BLaER1 treated with 17β-estradiol and CSF1 and Interleukin-3, amounts not matched to agents 10 nM and 100 nM (cell line): ENCODE data around the gene NFATC3.

Source experiments
- H3K27ac ChIP-seq, 11 experiments: shearing (Covaris generic); formaldehyde crosslinking; 2 replicates each; pipeline ENCODE4 v1.8.1; 2022
- H3K27me3 ChIP-seq, 11 experiments: shearing (Covaris generic); formaldehyde crosslinking; 2 replicates each; pipeline ENCODE4 v1.8.1; 2022
- H3K36me3 ChIP-seq, 11 experiments: shearing (Covaris generic); formaldehyde crosslinking; 2 replicates each; pipeline ENCODE4 v1.8.1; 2022
- H3K4me1 ChIP-seq, 10 experiments: shearing (Covaris generic); formaldehyde crosslinking; 2 replicates each; pipeline ENCODE4 v1.8.1; 2022
- H3K4me2 ChIP-seq, 11 experiments: shearing (Covaris generic); formaldehyde crosslinking; 2 replicates each; pipeline ENCODE4 v1.8.1; 2022
- H3K4me3 ChIP-seq, 10 experiments: shearing (Covaris generic); formaldehyde crosslinking; 2 replicates each; pipeline ENCODE4 v1.8.1; 2022
- H3K9ac ChIP-seq, 11 experiments: shearing (Covaris generic); formaldehyde crosslinking; 2 replicates each; pipeline ENCODE4 v1.8.1; 2022
- H3K9me3 ChIP-seq, 11 experiments: shearing (Covaris generic); formaldehyde crosslinking; replicated peaks in 1 of 11; 2 replicates each; pipeline ENCODE4 v1.8.1; 2022
- H4K20me1 ChIP-seq, 11 experiments: shearing (Covaris generic); formaldehyde crosslinking; 2 replicates each; pipeline ENCODE4 v1.8.1; 2022
- Cebpa-rat ChIP-seq, 11 experiments: shearing (Covaris generic); IDR thresholded peaks; 2 replicates each; pipeline ENCODE4 v1.8.1; 2022

Gene NFATC3

DNA sequence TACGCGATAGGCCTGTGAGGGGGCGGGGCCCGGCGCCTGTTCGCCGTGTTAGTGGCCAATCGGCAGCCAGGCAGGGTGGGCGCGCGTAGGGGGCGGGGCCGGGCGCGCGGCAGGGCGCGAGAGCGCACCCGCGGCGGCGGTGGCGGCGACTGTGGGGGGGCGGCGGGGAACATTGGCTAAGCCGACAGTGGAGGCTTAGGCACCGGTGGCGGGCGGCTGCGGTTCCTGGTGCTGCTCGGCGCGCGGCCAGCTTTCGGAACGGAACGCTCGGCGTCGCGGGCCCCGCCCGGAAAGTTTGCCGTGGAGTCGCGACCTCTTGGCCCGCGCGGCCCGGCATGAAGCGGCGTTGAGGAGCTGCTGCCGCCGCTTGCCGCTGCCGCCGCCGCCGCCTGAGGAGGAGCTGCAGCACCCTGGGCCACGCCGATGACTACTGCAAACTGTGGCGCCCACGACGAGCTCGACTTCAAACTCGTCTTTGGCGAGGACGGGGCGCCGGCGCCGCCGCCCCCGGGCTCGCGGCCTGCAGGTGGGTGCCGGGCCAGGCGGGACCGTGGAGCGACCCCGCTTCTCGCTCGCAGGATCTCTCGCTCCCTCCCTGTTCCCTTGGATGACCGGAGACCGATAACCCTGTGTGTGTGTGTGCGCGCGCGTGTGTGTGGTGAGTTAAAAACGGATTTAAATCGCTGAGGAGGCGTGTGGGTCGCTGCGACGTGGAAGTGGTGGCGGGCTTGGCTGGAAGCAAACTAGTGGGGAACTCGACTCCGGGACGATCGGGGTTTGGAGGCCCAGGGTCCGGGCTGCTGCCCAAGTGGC is at the start of gene NFATC3:
Gene NFATC3 (plus strand): TSS at position 112 of the 813 bp plus-strand sequence. CDS start 312 bp downstream, at position 424.
- Histone ChIP-seq H3K27ac (peak within 1 kb of the TSS; percentile 87 to 99 (median 97)), H3K4me1 (peaks cover 64 to 83% (median 71%) of the 10 kb centered on the region in 10 experiments), H4K20me1 (peaks cover 13 to 46% (median 38%) of the 10 kb centered on the region in 11 experiments; a peak in 20 of 22 replicates), H3K9me3 (no peaks in the 10 kb centered on the region), H3K4me3 (peak within 1 kb of the TSS; percentile 79 to 94 (median 88)), H3K9ac (peak within 1 kb of the TSS; percentile 89 to 98 (median 94)), H3K27me3 (no peaks in the 10 kb centered on the region), H3K36me3 (no peaks in the 10 kb centered on the region), H3K4me2 (peak within 1 kb of the TSS; percentile 89 to 98 (median 95))
- no peak for TF ChIP-seq Cebpa-rat (IDR thresholded peaks at IDR 0.05)

DNA sequence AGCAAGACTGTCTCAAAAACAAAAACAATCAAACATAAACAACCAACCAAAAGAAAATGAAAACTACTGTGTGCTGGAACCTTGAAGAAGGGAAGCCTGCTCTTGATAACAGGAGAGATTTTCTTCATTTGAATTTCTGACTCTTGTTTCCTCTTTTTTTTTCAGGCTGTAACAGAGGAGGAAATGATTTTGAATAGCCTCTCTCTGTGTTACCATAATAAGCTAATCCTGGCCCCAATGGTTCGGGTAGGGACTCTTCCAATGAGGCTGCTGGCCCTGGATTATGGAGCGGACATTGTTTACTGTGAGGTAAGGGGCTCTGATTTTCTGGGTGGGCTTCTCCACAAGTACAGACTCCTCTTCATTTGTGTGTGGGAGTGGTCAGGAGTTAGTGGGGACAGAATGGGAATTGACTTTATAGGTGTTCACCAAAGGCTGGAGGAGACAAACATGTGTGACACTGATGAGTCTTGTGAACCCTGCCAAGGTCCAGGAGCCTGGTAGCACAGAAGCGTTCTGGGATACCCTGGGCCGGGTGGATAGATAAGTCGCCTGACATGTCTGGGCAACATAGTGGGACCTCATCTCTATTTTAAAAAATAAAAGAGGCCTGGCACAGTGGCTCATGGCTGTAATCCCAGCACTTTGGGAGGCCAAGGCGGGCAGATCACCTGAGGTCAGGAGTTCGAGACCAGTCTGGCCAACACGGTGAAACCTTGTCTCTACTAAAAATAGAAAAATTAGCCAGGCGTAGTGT is 47.2 kb upstream of the NFATC3 start:
- Histone ChIP-seq H3K4me2 (peak overlapping the region in 5 of 11 experiments; percentile 38 to 81 (median 68); a peak in 9 of 22 replicates), H3K27ac (peak overlapping the region in 5 of 11 experiments; percentile 19 to 68 (median 59); a peak in 10 of 22 replicates), H3K4me3 (peak overlapping the region in 1 of 10 experiments; percentile 12; a peak in 1 of 20 replicates), H3K27me3 (no peaks in the 10 kb centered on the region), H4K20me1 (no peaks in the 10 kb centered on the region; a peak in 2 of 22 replicates), H3K36me3 (peaks cover 6 to 65% (median 44%) of the 10 kb centered on the region in 11 experiments; a peak in 21 of 22 replicates), H3K9me3 (no peaks in the 10 kb centered on the region), H3K4me1 (peaks cover 0 to 37% (median 9%) of the 10 kb centered on the region in 10 experiments; a peak in 12 of 20 replicates), H3K9ac (peak overlapping the region in 4 of 11 experiments; percentile 3 to 47 (median 24); a peak in 4 of 22 replicates)
- no peak for TF ChIP-seq Cebpa-rat (IDR thresholded peaks at IDR 0.05)

DNA sequence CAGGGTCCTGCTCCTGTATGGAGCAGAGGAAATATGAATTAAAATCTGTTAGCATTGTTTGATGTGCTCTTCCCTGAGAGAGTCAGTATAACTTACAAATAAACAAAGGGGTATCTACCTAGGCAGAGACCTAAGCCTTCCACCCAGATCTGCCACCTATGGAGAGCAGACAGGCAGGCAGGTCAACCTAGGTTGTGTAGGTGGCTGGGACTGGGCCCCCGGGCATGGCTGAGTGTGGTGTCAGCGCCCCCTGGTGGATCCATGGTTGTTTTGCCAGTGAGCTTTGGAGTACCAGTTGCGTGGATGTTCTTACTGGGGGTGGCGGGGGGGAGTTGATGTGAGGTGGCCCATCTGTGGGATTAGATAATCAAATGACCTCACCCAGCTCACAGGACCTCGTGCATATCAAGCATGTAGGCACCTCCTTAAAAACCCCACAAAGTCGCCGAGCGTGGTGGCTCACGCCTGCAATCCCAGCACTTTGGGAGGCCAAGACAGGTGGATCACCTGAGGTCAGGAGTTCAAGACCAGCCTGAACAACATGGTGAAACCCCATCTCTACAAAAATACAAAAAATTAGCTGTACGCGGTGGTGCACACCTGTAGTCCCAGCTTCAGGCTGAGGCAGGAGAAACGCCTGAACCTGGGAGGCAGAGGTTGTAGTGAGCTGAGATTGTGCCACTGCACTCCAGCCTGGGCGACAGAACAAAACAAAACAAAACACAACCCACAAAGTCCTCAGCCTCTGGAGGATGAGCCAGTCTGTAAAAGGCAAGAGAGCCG is 44.5 kb upstream of the NFATC3 start:
- TF ChIP-seq Cebpa-rat (IDR thresholded peaks at IDR 0.05), result no peak
- H3K27ac ChIP-seq, result no peak overlapping the region

DNA sequence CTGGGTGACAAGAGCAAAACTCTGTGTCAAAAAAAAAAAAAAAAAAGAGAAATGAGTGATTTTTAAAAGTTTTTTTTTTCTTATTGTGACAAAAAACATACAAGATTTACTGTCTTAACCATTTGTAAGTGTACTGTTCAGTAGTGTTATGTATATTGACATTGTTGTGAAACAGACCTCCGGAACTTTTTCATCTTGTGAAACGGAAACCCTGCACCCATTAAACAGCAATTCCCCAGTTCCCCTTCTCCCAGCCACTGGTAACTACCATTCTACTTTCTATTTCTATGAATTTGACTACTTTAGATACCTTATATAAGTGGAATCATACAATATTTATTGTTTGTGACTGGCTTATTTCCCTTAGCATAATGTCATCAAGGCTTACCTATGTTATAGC is 43.4 kb upstream of the NFATC3 start:
- H3K27ac ChIP-seq, result no peak overlapping the region
- no peaks in the 10 kb centered on the region for H3K27me3 ChIP-seq
- peaks cover 0 to 5% (median 0%) of the 10 kb centered on the region in 11 experiments; a peak in 2 of 22 replicates for H4K20me1 ChIP-seq
- H3K4me3 ChIP-seq, result no peak overlapping the region
- peaks cover 22 to 92% (median 65%) of the 10 kb centered on the region in 11 experiments; a peak in 21 of 22 replicates for H3K36me3 ChIP-seq
- H3K4me2 ChIP-seq, result no peak overlapping the region
- peaks cover 0 to 36% (median 9%) of the 10 kb centered on the region in 10 experiments; a peak in 12 of 20 replicates for H3K4me1 ChIP-seq
- TF ChIP-seq Cebpa-rat (IDR thresholded peaks at IDR 0.05), result no peak
- H3K9ac ChIP-seq, result no peak overlapping the region
- no peaks in the 10 kb centered on the region for H3K9me3 ChIP-seq

More for the DNA sequence above, 44.5 kb upstream of the NFATC3 start:
- Histone ChIP-seq H3K27me3 (no peaks in the 10 kb centered on the region), H3K4me3 (no peak overlapping the region), H3K9me3 (no peaks in the 10 kb centered on the region), H3K9ac (peak overlapping the region in 2 of 11 experiments; percentile 33 to 37; a peak in 1 of 22 replicates), H3K4me2 (peak overlapping the region in 2 of 11 experiments; percentile 25 to 32; a peak in 1 of 22 replicates), H3K4me1 (peaks cover 0 to 37% (median 9%) of the 10 kb centered on the region in 10 experiments; a peak in 12 of 20 replicates), H3K36me3 (peaks cover 16 to 91% (median 60%) of the 10 kb centered on the region in 11 experiments; a peak in 21 of 22 replicates), H4K20me1 (peaks cover 0 to 5% (median 0%) of the 10 kb centered on the region in 11 experiments; a peak in 2 of 22 replicates)

DNA sequence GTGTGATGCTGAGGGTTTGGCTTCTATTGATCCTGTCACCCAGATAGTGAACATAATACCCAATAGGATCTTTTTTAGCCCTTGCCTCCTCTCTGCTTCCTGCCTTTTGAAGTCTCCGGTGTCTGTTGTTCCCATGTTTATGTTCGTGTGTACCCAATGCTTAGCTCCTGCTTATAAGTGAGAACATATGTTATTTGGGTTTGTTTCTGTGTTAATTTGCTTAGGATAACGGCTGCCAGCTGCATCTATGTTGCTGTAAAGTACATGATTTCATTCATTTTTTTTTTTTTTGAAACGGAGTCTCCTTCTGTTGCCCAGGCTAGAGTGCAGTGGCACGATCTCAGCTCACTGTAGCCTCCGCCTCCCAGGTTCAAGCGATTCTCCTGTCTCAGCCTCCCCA is 39.1 kb upstream of the NFATC3 start:
- Histone ChIP-seq H3K4me2 (no peak overlapping the region), H3K4me1 (no peaks in the 10 kb centered on the region), H3K9me3 (no peaks in the 10 kb centered on the region), H3K36me3 (peaks cover 53 to 96% (median 77%) of the 10 kb centered on the region in 11 experiments), H3K27me3 (no peaks in the 10 kb centered on the region), H3K4me3 (no peak overlapping the region), H4K20me1 (peaks cover 0 to 5% (median 0%) of the 10 kb centered on the region in 11 experiments; a peak in 1 of 22 replicates), H3K9ac (no peak overlapping the region), H3K27ac (no peak overlapping the region)
- TF ChIP-seq Cebpa-rat (IDR thresholded peaks at IDR 0.05), result no peak

DNA sequence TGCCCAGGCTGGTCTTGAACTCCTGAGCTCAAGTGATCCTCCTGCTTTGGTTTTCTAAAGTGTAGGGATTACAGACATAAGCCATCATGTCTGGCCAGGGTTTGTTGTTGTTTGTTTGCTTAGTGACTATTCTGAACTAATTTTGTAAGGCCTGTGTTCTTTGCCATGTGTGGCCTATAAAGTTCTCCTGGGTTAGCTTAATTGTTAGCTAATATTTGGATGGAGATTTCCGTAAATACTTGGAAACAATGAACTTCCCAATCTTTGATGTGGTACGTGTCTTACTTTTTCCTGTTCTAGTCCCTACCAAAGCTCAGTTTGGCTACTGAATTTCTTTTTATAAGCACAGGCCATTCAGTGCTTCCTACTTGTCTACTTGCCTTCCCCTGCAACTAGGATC is 37.2 kb upstream of the NFATC3 start:
- H3K27ac ChIP-seq, result no peak overlapping the region
- H3K36me3 ChIP-seq, result peaks cover 57 to 96% (median 78%) of the 10 kb centered on the region in 11 experiments
- peaks cover 0 to 5% (median 0%) of the 10 kb centered on the region in 11 experiments; a peak in 1 of 22 replicates for H4K20me1 ChIP-seq
- H3K9ac ChIP-seq, result no peak overlapping the region
- H3K4me3 ChIP-seq, result no peak overlapping the region
- no peak for TF ChIP-seq Cebpa-rat (IDR thresholded peaks at IDR 0.05)
- H3K9me3 ChIP-seq, result no peaks in the 10 kb centered on the region
- no peaks in the 10 kb centered on the region for H3K4me1 ChIP-seq
- H3K27me3 ChIP-seq, result no peaks in the 10 kb centered on the region
- no peak overlapping the region for H3K4me2 ChIP-seq

DNA sequence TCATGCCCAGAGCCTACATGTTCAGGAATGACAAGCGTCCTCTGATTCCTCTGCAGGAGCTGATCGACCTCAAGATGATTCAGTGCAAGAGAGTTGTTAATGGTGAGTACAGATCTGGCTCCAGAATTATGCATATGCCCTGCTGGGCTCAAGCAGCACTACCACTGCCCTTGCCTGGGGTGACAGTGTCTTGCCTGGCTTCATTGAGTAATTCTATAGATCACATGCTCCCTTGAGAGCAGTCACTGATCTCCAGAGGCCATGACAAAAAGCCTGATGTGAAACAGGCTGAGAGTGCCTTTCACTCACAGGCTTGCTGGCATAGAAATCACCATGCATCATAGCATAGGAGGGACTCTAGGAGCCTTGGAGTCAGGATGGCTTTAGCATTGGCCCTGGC is 35.7 kb upstream of the NFATC3 start:
- Histone ChIP-seq H3K9me3 (no peaks in the 10 kb centered on the region), H3K4me3 (no peak overlapping the region), H3K27me3 (no peaks in the 10 kb centered on the region), H3K4me2 (no peak overlapping the region), H3K27ac (no peak overlapping the region), H3K4me1 (no peaks in the 10 kb centered on the region), H3K36me3 (peaks cover 58 to 97% (median 79%) of the 10 kb centered on the region in 11 experiments), H4K20me1 (no peaks in the 10 kb centered on the region), H3K9ac (0 out of 22 replicates have a peak overlapping the region, but pooled peaks of 1 of the 11 experiments have one; percentile 31)
- no peak for TF ChIP-seq Cebpa-rat (IDR thresholded peaks at IDR 0.05)

DNA sequence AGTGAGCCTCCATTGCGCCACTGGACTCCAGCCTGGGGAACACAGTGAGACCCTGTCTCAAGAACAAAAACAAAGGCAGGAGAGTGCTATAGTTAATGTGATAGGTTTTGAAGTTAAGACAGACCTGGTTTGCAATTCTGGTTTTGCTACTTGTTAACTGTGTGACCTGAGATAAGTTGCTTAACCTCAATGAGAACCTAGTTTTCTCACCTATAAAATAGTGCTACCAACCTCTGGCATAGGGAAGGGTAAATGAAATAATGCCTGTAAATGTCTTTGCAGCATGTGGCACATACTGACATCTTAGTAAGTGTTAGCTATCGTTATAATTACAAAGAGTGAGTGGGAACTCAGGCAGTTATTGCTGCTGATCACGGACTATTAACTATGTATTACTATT is 29.8 kb upstream of the NFATC3 start:
- Histone ChIP-seq H3K4me1 (peaks cover 0 to 5% (median 2%) of the 10 kb centered on the region in 10 experiments; a peak in 10 of 20 replicates), H3K36me3 (peaks cover 73 to 93% (median 87%) of the 10 kb centered on the region in 11 experiments), H3K4me3 (no peak overlapping the region), H4K20me1 (no peaks in the 10 kb centered on the region), H3K27ac (no peak overlapping the region), H3K4me2 (no peak overlapping the region), H3K27me3 (no peaks in the 10 kb centered on the region), H3K9me3 (no peaks in the 10 kb centered on the region), H3K9ac (no peak overlapping the region)
- TF ChIP-seq Cebpa-rat (IDR thresholded peaks at IDR 0.05), result no peak
